SU-DHL-6 (cell line): ENCODE measurements around the gene PDZD2.

Experiments
- H2AFZ ChIP-seq: fragments of 200-600 bp; sonication (generic); 2 replicates; pipeline ENCODE4 v1.6.1; 2014; ENCODE audit warnings: low read depth, mild to moderate bottlenecking, moderate library complexity, mixed read lengths, antibody characterized with exemption, low read length; ENCODE audit not compliant: severe bottlenecking
- H3F3A ChIP-seq: fragments of 200-600 bp; shearing (Covaris generic); 2 replicates; pipeline ENCODE4 v1.6.0; 2016; ENCODE audit warnings: antibody characterized with exemption, mild to moderate bottlenecking; ENCODE audit not compliant: insufficient read depth
- H3K27ac ChIP-seq: fragments of 200-600 bp; sonication (generic); 2 replicates; pipeline ENCODE4 v1.5.1; 2016; ENCODE audit warnings: low read depth, mild to moderate bottlenecking, low read length, moderate library complexity, mixed read lengths
- H3K27me3 ChIP-seq: fragments of 200-600 bp; sonication (generic), shearing (Covaris generic); 2 replicates; pipeline ENCODE4 v1.6.0; 2014; ENCODE audit warnings: mild to moderate bottlenecking, low read length
- H3K36me3 ChIP-seq: fragments of 200-600 bp; sonication (generic); 2 replicates; pipeline ENCODE4 v1.6.1; 2014; ENCODE audit warnings: mild to moderate bottlenecking, low read length, mixed read lengths
- H3K4me2 ChIP-seq: fragments of 300-600, 200-600 bp; shearing (Covaris generic), sonication (generic); 2 replicates; pipeline ENCODE4 v1.6.0; 2014; ENCODE audit warnings: low read length, low read depth, mild to moderate bottlenecking; ENCODE audit not compliant: poor library complexity, severe bottlenecking
- H3K4me3 ChIP-seq: fragments of 200-600 bp; sonication (generic); 2 replicates; pipeline ENCODE4 v1.5.1; 2014; ENCODE audit warnings: antibody characterized with exemption, low read length, mild to moderate bottlenecking, mixed read lengths; ENCODE audit not compliant: insufficient read depth, poor library complexity, severe bottlenecking
- H3K79me2 ChIP-seq: fragments of 200-600 bp; sonication (generic); 2 replicates; pipeline ENCODE4 v1.6.1; 2014; ENCODE audit warnings: mild to moderate bottlenecking, low read length, moderate library complexity; ENCODE audit not compliant: insufficient read depth
- H3K9ac ChIP-seq: fragments of 200-600 bp; sonication (generic); 2 replicates; pipeline ENCODE4 v1.7.0; 2014; ENCODE audit warnings: mild to moderate bottlenecking, low read length
- H3K9me2 ChIP-seq: fragments of 200-600 bp; sonication (generic); replicated peaks from 2 replicates; pipeline ENCODE4 v1.6.1; 2014; ENCODE audit warnings: low read length; ENCODE audit not compliant: insufficient read depth
- H3K9me3 ChIP-seq: fragments of 200-600 bp; sonication (generic); 2 replicates; pipeline ENCODE4 v1.6.1; 2014; ENCODE audit warnings: low read length, mixed read lengths; ENCODE audit not compliant: insufficient read depth
- H4K20me1 ChIP-seq: fragments of 200-600 bp; sonication (generic); 2 replicates; pipeline ENCODE4 v1.6.1; 2014; ENCODE audit warnings: low read depth, mild to moderate bottlenecking, antibody characterized with exemption, low read length, moderate library complexity, mixed read lengths
- EZH2phosphoT487 ChIP-seq: fragments of 200-600 bp; sonication (generic), shearing (Covaris generic); conservative IDR thresholded peaks from 2 replicates; pipeline ENCODE4 v1.6.1; 2018; ENCODE audit warnings: mild to moderate bottlenecking, antibody characterized with exemption, low read length, moderate library complexity, mixed read lengths
- TF ChIP-seq, protein P1 (sequence below): fragments of 200-600 bp; sonication (generic); IDR thresholded peaks from one replicate; pipeline ENCODE4 v1.5.1; 2017; ENCODE audit warnings: antibody characterized with exemption, mild to moderate bottlenecking, low read length, moderate library complexity; ENCODE audit not compliant: insufficient read depth, poor library complexity, severe bottlenecking

The PDZD2 gene

GRCh38 chr5:31753700-31754357, 114.9 kb downstream of the PDZD2 start:
- Histone ChIP-seq H3K36me3 (no peaks in the 10 kb centered on the region), H3K9me3 (no peaks in the 10 kb centered on the region), H3K27ac (no peak overlapping the region), H3K9me2 (no peaks in the 10 kb centered on the region), H4K20me1 (no peaks in the 10 kb centered on the region), H2AFZ (no peak overlapping the region), H3K27me3 (no peaks in the 10 kb centered on the region), H3K4me3 (no peak overlapping the region), H3K9ac (no peak overlapping the region), H3K79me2 (no peaks in the 10 kb centered on the region), H3F3A (no peaks in the 10 kb centered on the region), H3K4me2 (no peak overlapping the region)
- TF ChIP-seq EZH2phosphoT487: no peak
- TF ChIP-seq, protein P1, sequence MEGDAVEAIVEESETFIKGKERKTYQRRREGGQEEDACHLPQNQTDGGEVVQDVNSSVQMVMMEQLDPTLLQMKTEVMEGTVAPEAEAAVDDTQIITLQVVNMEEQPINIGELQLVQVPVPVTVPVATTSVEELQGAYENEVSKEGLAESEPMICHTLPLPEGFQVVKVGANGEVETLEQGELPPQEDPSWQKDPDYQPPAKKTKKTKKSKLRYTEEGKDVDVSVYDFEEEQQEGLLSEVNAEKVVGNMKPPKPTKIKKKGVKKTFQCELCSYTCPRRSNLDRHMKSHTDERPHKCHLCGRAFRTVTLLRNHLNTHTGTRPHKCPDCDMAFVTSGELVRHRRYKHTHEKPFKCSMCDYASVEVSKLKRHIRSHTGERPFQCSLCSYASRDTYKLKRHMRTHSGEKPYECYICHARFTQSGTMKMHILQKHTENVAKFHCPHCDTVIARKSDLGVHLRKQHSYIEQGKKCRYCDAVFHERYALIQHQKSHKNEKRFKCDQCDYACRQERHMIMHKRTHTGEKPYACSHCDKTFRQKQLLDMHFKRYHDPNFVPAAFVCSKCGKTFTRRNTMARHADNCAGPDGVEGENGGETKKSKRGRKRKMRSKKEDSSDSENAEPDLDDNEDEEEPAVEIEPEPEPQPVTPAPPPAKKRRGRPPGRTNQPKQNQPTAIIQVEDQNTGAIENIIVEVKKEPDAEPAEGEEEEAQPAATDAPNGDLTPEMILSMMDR: no peak

DNA sequence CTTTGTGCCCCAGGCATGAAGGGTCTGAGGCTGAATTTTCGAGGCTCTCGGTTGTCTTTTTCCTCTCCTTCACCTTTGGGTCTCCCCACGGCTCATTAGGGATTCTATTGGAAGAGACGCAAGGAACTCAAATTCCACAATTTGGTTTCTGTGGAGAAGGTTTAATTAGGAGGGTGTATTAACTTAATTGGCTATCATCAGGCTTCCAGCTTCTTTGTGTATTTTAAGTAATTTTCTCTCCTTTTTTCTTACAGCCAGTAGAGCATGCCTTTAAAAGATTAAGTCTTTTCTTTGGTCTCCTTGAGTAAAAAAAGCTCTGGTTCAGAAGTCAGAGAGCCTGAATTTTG, 115.4 kb downstream of the PDZD2 start:
- Histone ChIP-seq H4K20me1 (no peaks in the 10 kb centered on the region), H3K36me3 (no peaks in the 10 kb centered on the region), H3K9me3 (no peaks in the 10 kb centered on the region), H3K4me2 (no peak overlapping the region), H3K4me3 (no peak overlapping the region), H3K79me2 (no peaks in the 10 kb centered on the region), H3K9ac (no peak overlapping the region), H3K27me3 (no peaks in the 10 kb centered on the region), H3F3A (no peaks in the 10 kb centered on the region), H3K9me2 (no peaks in the 10 kb centered on the region), H3K27ac (no peak overlapping the region), H2AFZ (no peak overlapping the region)
- TF ChIP-seq, protein P1: no peak
- no peak for TF ChIP-seq EZH2phosphoT487

- H3K4me2 ChIP-seq: no peak overlapping the region
- no peaks in the 10 kb centered on the region for H3K79me2 ChIP-seq
- no peaks in the 10 kb centered on the region for H3K27me3 ChIP-seq
- H3K9me2 ChIP-seq: no peaks in the 10 kb centered on the region
- no peak overlapping the region for H3K9ac ChIP-seq
- no peaks in the 10 kb centered on the region for H3K9me3 ChIP-seq
- H4K20me1 ChIP-seq: no peaks in the 10 kb centered on the region
- H3K27ac ChIP-seq: no peak overlapping the region
- H2AFZ ChIP-seq: no peak overlapping the region
- TF ChIP-seq EZH2phosphoT487: no peak
- TF ChIP-seq, protein P1: no peak
- no peaks in the 10 kb centered on the region for H3F3A ChIP-seq
- H3K4me3 ChIP-seq: no peak overlapping the region
- no peaks in the 10 kb centered on the region for H3K36me3 ChIP-seq
Observed at GRCh38 chr5:31754741-31755675, 116.1 kb downstream of the PDZD2 start.
